Measurements from ENCODE around the gene RSRC2.
"Not testable (repeated sequence)": the region's sequence is repeated elsewhere in the genome, so short reads cannot be mapped to it uniquely, and the experiment has no call there.

The RSRC2 gene

DNA sequence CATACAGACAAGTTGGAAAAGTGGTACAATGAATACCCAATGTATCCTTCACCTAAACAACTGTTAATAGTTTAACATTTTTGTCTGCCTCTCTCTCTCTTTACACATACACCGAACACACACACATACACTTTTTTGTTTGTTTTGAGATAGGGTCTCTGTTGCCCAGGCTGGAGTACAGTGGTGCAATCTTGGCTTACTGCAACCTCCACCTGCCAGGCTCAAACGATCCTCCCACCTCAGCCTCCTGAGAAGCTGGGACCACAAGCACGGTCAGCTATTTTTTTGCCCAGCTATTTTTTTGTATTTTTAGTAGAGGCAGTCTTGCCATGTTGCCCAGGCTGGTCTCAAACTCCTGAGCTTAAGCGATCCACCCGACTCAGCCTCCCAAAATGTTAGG is 42.8 kb downstream of the RSRC2 start:
- DNase-seq: no peak

DNA sequence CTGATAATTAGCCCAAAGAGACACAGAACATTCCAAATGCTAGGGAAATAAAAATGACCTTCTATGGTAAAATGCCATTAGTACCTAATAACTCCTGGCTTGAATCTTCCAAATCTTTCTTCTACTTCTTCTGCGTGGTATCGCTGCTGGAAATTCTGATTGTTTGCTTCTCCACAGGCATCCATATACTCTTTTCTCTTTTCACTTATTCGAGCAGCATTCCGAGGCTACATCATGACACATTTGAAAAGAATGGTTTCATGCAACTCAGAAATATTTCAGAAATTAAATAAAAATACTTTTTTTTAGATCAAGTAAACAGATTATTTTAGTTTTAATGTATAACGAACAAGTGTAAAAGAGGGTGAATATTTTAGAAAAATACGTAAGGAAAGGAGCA is 44.9 kb downstream of the RSRC2 start:
- no peak for DNase-seq

DNA sequence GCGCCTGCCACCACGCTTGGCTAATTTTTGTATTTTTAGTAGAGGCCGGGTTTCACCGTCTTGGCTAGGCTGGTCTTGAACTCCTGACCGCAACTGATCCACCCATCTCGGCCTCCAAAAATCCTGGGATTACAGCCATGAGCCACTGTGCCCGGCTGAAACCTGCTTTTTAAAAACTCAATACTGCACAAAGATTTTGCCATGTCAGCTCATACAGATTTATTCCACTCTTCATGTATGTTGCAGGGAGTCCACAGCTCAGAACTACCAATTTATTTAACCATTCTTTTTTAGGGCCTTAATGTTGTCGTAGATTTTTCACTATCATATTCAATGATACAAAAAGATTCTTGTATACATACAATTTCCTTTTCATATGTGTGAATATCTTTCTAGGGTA is 46.0 kb downstream of the RSRC2 start:
- DNase-seq: no peak

- no peak for DNase-seq
Observed at GRCh38 chr12:122474324-122474716, 52.4 kb downstream of the RSRC2 start.

- DNase-seq: peak; percentile 59 to 73
Observed at GRCh38 chr12:122473543-122474323, 53.0 kb downstream of the RSRC2 start.

GRCh38 chr12:122471324-122472226 is 55.2 kb downstream of the RSRC2 start:
- DNase-seq: no peak

GRCh38 chr12:122470576-122470975 is 56.2 kb downstream of the RSRC2 start:
- DNase-seq: not testable (repeated sequence)

- DNase-seq: not testable (repeated sequence)
Observed at GRCh38 chr12:122469856-122470255, 56.9 kb downstream of the RSRC2 start.

DNA sequence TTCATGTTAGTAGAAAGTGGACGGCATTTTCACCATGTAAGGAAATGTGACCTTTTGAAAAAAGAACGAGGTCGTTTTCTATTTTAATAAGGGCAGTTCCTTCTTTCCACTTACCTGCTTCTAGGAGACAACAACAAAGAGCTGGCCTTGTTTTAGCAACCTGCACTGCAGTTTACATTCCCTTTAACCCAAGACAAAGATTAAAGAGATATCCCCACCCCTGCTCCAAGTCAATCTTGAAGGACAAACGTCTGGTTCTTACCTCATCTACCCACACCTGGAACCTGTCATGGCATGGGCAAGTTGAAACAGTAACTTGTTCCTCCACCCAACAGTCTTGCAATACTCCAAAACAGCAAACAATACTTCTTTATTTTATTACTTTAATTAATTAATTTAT is 58.8 kb downstream of the RSRC2 start:
- DNase-seq: no peak

DNA sequence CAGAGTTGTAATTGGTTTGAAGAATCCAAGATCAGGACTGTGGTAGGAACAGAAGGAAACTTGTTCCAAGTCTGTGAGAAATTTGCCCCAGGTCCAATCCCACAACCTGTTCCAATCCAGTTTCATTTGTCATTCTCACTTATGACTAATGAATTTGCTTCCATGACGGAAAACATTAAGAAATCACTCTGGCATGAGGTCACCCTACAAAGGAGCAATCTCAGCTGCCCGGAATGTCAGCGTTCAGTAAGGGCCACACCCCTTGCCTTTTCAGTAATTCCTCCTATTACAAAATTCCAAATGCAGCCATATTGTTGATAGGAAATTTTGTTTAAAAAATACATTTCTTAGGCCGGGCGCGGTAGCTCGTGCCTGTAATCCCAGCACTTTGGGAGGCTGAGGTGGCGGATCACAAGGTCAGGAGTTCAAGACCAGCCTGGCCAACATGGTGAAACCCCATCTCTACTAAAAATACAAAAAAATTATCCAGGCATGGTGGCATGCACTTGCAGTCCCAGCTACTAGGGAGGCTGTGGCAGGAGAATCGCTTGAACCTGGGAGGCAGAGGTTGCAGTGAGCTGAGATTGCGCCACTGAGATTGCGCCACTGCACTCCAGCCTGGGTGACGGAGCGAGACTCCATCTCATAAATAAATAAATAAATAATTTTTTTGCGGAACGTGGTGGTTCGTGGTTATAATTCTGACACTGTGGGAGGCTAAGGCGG is 62.3 kb downstream of the RSRC2 start:
- not testable (repeated sequence) for DNase-seq

- no peak for DNase-seq
Observed at GRCh38 chr12:122460641-122461040, 66.1 kb downstream of the RSRC2 start.

DNA sequence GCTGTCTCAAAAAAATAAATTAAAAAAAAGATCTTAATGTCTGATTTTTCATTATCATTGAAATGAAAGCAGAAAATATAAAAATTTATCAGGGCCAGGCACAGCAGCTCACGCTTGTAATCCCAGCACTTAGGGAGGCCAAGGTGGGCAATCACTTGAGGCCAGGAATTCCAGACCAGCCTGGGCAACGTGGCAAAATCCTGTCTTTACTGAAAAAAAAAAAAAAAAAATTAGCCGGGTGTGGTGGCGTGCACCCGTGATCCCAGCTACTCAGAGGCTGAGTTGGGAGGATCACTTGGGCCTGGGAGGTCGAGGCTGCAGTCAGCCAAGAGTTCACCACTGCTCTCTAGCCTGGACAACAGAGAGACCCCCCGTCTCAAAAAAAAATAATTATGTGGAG is 66.7 kb downstream of the RSRC2 start:
- DNase-seq: no peak

GRCh38 chr12:122459211-122459610 is 67.5 kb downstream of the RSRC2 start:
- DNase-seq: no peak

DNA sequence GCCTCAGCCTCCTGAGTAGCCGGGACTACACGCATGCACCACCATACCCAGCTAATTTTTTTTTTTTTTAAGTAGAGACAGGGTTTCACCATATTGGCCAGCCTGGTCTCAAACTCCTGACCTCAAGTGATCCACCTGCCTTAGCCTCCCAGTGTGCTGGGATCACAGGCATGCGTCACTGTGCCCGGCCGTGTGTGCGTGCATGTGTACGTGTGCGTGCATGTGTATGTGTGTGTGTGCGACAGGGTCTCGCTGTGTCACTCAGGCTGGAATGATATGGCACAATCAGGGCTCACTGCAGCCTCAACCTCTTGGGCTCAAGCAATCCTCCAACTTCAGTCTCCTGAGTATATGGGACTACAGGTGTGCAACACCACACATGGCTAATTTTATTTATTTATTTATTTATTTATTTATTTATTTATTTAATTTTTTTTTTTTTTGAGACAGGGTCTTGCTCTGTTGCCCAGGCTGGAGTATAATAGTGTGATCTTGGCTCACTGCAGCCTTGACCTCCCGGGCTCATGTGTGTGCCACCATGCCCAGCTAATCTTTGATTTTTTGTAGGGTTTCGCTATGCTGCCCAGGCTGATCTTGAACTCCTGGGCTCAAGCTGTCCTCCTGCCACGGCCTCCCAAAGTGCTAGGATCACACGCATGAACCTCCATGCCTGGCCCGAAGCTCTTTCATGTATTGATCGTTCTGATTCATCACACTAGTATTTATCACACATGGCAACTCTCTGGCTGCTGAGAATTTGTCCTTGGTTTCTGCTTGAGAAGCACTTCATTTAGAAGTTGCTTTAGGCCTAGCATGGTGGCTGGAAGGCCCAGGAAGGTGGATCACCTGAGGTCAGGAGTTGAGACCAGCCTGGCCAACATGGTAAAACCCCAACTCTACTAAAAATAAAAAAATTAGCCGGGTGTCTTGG is 68.4 kb downstream of the RSRC2 start:
- no peak for DNase-seq

DNA sequence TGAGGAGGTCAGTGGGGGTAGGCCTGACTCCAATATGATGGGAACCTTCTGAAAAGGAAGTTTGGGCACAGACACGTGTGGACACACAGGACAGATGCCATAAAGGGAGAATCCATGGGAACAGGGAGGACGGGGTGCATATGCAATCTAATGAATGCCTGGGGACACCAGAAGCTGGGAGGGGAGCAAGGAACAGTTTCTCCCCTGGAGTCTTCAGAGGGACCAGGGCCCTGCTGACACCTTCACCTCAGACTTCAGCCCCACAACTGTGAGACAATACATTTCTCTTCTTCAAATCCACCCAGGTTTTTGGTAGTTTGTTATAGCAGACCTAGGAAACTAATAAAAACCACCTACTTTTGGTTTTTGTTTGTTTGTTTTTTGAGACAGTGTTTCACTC is 69.1 kb downstream of the RSRC2 start:
- DNase-seq: no peak

GRCh38 chr12:122454739-122455138 is 72.0 kb downstream of the RSRC2 start:
- DNase-seq: no peak

- no peak for DNase-seq
Observed at GRCh38 chr12:122454250-122454721, 72.5 kb downstream of the RSRC2 start.
